GM18909 (cell line): ENCODE measurements around the gene KCNK2.

Source experiments
- ATAC-seq: cut with Tn5 transposase; IDR thresholded peaks from one replicate; pipeline ENCODE4 v1.9.1; 2021; ENCODE audit warnings: mild to moderate bottlenecking; ENCODE audit not compliant: unreplicated experiment, poor library complexity

The KCNK2 gene

DNA sequence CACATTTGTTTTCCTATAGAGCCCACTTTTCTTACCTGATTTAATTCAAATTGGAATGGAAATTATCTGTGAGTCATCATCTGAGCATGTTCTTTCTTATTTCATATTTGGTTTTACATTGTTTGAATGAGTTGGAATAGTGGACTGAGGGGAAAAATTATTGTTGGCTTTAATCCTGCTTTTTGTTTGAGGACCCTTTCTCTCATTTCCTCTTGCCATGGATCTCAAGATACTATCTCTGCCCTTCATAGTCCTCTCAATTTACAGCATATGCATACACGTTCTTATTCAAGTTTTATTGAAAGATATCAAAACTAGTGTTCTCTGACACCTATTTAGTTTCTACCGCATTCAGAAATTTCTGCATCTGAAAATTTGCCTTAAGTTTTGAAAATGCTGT, 5.1 kb downstream of the KCNK2 start:
- ATAC-seq, result no peak

DNA sequence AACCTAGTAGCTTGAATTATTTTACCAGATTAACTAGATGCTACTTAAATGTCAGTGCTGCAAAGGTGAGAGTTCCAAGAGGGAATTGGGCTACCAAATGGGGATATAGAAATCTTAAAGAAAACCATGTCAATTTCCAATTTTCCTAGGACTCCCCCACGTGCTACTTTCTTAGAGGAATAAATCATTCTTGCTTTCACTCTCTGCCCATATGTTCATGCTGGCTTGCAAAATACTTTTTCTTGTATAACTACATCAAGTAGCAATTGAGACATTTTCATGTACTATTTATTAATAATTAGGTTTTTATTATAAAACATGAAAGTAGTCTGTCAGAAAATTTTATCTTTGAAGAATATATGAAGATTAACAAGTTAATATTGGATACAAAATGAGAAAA, 11.8 kb downstream of the KCNK2 start:
- ATAC-seq, result no peak

DNA sequence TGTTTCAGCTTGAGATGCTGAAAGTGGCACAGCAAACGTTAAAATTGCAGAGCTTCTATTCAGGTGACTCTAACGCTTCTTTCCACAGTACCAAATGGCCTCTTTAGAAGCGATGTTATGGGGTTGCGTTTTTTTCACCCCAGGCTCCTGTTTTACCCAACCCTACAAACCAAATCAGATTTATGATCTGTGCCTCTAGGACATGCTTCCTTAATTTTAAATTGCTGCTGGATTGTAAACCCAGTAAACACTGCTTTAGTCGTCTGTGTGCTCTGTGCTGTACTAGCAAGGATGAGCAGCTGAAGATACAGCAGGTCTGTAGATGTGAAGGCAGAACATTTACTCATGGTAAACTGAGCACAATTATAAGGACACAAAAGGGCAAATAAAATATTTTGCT, 13.0 kb downstream of the KCNK2 start:
- ATAC-seq, result no peak

DNA sequence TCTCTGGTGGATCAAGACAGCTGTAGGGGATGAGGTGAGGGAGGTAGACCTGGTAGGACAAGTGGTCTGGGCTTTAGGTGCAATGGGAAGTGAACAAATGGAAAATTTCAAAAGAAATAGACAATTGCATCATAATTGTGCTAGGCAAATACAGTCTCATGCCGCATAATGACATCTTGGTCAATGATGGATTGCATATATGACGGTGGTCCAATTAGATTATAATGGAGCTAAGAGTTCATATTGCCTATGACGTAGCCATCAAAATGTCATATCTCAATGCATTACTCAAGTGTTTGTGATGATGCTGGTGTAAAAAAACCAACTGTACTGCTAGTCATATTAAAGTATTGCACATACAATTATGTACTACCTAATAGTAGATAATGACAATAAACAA, 19.0 kb downstream of the KCNK2 start:
- no peak for ATAC-seq

DNA sequence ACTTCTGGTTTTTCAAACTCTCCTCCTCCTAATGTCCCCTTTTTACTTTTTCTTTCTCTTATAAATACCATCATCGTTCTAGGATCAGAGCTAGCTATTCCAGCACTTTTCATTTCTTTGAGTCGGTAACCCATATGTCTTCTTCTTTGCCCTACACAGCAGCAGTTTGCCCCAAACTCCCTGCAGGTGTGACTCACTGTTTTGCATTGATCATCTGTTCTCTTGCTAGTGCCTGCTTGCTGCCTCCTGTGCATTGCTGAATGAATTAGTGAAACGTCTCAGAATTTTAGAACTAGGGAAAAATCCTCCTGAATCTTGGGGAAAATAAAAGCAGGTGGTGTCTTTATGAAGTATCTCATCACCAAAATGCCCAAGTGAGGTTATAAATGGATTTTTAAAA, 21.7 kb downstream of the KCNK2 start:
- no peak for ATAC-seq

DNA sequence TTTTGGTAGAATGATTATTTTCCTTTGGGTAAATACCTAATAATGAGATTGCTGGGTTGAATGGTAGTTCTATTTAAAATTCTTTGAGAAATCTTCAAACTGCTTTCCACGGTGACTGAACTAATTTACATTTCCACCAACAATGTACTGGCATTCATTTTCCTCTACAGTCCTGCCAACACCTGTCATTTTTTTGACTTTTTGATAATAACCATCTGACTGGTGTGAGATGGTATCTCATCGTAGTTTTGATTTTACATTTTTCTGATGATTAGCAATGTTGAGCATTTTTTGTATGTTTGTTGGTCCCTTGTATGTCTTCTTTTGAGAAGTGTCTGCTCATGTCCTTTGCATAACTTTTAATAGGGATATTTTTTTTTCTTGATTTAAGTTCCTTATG, 23.5 kb downstream of the KCNK2 start:
- no peak for ATAC-seq

DNA sequence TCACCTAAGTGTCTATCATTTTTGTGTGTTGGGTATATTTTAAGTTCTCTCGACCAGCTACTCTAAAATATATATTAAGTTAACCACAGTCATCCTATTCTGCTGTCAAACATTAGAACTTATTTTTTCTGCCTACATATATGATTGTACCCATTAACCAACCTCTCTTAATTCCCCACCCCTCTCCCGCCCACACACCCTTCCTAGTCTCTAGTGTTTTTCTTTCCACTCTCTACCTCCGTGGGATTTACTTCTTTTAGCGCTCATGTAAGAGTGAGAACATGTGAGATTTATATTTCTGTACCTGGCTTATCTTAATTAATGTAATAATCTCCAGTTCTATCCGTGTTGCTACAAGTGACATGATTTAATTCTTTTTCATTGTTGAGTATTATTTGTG, 26.6 kb downstream of the KCNK2 start:
- ATAC-seq, result no peak

DNA sequence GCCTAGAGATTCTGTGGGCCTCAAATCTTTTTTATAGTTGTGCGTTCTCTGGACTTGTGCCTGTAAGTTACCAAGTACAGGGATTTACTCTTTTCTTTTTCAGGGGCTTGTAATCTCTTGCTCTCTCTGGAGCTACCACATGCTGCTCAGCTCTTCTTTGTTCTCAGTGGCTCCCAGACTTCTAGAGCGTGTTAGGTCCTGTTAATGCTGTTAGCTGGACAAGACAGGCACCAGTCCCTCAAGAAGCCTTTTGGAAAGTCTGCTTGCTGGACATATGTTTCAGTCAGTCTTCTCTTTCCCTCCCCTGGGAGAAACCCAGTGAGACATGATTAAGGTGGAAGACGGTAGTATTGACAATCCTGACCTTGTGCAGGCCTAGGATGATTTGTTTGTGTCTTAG, 29.4 kb downstream of the KCNK2 start:
- no peak for ATAC-seq

DNA sequence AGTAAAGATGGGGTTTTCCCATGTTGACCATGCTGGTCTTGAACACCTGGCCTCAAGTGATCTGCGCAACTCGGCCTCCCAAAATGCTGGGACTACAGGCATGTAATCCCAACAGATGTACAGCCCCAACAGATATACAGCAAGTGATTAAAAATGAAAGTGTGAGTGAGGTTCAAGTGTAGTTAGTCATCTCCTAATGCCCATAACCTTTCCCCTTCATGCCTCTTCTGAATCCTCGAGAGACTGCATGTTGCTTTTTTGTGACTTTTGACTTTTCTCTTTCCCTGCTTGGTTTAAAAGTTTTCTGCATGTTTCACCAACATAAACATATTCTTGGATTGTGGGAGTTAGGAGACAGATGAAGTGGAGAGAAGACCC, 31.2 kb downstream of the KCNK2 start:
- no peak for ATAC-seq

DNA sequence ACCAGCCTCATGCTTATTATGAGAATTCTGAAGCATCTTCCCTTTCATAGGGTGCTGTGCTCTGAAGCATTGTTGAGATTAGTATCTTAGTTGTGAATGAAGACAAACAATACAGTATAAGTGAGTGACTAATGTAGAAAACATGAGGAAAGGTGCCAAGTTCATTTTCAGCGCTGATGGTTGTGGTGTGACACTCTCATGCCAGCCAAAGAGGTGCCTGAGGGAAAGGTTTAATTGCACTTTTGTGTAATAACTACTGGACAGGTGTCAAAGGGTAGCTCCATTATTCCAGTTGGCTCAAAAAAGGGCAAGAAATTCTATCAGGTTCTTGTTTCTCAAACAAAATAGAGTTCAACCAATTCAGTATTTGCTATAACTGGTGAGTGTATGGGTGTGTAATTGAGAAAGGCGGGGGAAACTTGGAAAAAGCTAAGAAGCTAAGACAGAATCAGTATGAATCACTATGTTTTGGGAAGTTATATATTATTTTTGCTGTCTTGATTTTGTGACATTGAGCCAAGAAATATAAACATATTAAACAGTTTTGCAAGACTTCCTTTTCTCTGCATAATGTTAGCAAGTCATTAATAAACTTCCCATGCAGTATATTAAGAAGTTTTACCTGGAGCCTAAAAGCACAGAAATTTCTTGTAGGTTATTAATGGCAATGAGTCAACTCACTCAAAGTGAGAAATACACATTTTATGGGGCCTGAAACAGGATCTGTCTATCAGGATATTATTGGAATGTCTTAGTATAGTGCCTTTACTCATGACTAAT, 31.8 kb downstream of the KCNK2 start:
- ATAC-seq, result no peak

DNA sequence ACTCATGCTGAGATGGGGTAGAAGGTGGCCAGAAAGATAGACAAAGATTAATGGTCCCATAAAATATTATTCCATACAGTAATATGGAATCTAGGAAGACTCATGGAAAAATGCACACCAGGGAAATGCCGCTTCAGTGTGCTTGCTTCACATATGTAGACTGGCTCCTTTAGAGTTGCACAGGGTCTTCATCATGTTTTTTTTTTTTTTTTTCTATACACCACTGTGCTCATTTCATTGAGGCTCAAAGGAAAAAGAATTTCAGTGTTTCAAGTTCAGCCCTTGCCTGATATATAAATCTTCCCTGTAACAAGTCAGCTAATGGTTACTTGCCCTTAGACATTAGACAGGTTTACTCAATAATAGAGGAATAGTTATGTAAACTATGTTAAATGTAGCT, 33.2 kb downstream of the KCNK2 start:
- no peak for ATAC-seq

DNA sequence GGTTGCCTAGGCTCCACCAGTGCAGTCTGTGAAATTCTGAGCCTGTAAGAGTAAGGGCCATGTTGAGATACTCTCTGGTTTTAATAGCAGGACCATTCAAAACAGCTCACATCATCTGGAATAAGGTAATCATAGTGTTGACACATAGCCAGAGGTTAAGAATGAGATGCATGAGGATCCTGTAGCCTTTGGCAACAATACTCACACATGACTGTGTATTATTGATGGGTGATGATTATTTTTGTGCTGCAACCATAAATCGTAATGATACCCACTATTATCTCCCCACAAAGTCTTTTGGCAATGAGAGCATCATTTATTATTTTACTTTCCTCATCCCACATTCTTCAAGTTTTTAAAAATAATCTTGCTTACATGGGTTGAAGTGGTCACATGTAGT, 35.5 kb downstream of the KCNK2 start:
- ATAC-seq, result no peak

DNA sequence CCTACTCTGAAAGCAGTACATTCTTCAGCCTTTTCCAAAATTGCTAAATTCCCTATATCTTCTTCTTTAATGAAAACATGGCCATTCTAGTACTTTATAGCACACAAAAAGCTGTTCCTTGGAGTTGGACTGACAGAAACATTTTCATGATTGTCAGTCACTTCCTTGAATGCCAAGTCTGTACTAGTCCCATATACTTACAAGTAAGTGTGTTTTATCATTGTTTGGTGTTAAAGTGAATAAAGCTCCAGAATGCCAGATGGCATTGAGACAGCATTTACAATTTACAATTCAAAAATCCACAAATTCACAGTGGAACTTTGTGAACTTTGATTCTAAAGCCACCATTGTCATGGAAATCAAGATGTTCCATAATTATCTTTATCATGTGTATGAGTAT, 36.5 kb downstream of the KCNK2 start:
- ATAC-seq, result no peak

DNA sequence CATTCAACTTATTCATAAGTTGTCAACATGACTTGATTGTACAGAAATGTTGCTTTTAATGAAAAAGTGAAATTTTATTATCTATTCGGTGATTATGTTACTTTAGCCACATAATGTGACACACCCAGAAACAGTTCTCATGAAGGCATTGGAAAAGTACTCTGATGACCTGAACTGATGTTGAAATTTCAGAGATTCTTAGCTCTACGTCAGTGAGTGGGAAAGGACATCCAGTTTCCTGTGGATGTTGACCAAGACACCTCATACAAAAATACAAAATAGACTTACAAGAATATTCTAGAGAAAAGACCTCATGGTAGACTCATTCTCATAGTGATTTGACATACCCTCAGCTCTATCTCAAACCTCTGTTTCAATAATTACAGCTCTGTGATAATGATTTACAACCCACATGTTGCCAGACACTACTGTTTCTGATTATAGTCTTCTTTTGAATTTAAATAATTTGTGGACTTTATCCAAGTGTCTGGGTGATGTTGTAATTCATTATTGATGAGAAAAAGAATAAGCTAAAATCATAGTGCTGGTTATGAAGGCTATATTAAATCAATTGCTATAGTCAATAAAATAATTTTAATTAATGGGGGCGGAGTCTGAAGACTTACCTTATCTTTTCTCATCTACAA, 37.3 kb downstream of the KCNK2 start:
- no peak for ATAC-seq

DNA sequence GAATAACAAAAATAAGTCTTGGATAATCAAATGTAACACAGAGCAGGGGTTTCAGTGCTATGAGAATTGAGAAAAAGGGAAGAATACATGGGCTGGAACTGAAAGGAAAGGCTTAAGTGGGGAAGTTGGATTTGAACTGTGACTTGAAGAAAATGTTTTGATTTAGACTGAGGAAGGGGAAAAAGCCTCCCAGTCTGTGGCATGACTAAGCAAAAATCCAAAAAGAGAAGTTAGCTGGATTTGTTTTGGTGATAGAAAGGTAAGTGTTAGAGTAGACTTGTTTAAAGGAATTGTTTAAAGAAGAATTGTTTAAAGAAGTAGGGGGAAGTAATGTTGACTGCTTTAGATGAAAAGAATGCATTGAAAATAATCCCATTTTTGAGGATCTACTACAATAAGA, 46.0 kb downstream of the KCNK2 start:
- no peak for ATAC-seq

DNA sequence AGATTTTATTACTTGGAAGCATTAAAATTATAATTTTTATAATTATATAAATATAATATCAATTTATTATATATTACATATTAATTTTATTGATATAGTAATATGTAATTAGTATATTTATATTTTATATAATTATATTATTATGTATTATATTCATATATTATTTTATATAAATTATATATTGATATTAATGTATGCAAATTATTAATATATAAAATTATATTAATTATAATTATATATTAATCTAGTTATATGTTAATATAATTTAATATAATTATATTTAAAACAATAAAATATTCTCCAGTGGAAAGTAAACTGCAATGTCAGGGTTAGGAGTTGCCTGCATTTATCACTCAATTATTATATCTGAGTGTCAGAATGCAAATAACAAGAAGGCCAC, 48.8 kb downstream of the KCNK2 start:
- ATAC-seq, result no peak

DNA sequence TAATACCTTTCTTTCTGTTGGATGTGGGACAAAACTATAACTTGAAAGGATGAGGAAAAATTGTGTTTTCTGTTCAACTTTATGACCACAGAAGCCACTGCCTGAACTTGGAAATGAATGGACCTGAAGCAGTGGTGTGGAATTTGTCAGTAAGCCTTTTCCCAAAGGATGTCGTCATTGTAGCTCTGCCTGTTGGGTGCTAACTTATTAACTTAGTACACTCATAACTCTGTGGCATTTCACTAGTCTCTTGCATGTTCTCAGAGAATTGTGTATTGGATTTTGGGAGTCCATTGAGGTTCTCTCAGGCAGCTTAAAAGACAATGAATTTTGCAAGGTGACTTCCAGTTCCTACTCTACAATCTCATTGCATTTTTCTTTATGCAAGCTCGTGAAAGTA, 49.6 kb downstream of the KCNK2 start:
- ATAC-seq, result no peak

DNA sequence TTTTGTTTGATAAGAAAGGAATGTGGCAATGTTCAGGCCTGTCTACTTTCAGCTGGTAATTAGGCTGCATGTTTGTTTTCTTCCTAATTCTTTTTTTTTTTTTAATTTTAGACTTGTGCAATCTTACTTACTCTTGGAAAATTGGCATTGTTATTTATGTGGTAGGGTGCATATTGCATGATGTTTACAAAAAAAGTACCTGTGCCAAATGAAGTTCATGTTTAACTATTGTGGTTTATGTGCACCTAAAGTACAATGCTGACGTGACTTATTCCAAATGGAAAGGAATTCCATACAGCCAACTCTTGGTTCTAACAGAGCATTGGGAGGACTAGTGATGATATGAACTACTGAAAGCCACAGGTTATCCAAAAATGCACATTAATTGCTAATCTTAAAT, 51.0 kb downstream of the KCNK2 start:
- no peak for ATAC-seq

DNA sequence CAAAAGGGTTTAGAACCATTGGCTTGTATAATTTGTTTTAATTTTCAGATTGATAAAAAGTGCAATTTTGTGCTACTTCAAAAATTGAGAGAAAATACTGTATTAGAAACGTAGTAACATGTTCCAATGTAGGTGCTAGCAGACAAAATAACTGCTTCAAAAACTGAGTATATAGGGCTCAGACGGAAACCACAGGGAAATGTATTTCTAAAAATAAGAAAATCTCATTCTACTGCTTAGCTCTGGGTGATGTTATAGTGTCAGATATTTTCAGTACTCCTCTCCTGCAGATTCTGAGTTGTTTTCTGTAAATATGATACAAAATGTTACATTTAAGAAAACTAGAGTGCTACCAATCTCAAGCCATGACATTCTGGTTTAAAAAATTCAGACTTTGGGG, 55.4 kb downstream of the KCNK2 start:
- no peak for ATAC-seq

DNA sequence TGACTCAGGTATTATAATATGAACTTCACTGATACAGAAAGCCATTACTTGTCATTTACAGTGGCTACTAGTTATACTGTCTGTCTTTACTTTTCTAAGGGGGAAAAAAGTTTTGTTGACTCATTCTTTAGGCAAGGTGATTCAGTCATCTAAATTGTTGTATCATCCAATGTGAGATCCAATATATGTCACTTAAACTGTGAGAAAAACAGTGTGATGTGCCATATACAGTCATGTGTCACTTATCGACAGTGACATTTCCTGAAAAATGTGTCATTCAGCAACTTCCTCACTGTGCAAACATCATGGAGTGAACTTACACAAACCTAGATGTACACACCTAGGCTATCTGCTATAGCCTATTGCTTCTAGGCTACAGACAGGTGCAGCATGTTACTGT, 57.6 kb downstream of the KCNK2 start:
- no peak for ATAC-seq

DNA sequence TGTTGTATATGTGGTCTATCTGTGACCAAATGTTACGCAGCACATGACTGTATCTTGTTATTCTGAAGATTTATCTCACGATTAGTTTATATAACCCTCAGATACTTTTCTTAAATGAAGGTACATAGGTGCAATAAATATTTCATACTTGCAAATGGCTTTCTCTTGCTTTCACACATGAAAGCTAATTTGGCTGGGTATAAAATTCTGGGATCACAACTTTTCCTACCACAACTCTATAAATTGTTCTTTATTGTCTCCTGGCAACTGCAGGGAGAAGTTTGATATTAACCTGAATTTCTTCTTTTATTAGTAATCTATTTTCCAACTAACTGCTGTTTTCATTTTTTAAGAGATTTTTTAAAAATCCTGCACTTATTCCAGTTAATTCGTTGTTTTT, 58.9 kb downstream of the KCNK2 start:
- ATAC-seq, result no peak

DNA sequence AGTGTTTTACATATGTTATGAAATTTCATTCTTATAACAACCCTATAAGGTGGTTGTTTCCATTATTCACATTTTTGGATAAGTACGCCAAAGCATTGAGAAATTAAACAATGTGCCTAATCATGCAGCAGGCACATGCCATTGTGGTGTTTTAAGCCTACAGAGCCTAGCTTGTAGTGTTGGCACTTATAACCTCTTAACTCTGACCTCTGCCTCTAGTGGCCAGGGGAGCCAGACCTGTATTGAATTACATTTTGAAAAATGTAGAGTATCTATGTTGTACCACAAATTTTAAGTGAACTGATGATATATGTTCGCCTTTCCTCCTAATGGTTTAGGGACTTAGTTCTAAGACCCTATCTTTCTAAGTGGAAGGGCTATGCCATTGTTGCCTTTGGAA, 61.0 kb downstream of the KCNK2 start:
- no peak for ATAC-seq
